UCSD-AML1 (cell line): ENCODE measurements around the gene CELF4.

Experiments used
- DNase-seq: peaks from one replicate; lab custom pipeline; 2025; ENCODE audit not compliant: unreplicated experiment; lab: John Stamatoyannopoulos, UW

The CELF4 gene

GRCh38 chr18:37330173-37330572 is 235.4 kb downstream of the CELF4 start:
- no peak for DNase-seq

GRCh38 chr18:37328946-37329719 is 236.5 kb downstream of the CELF4 start:
- no peak for DNase-seq

DNA sequence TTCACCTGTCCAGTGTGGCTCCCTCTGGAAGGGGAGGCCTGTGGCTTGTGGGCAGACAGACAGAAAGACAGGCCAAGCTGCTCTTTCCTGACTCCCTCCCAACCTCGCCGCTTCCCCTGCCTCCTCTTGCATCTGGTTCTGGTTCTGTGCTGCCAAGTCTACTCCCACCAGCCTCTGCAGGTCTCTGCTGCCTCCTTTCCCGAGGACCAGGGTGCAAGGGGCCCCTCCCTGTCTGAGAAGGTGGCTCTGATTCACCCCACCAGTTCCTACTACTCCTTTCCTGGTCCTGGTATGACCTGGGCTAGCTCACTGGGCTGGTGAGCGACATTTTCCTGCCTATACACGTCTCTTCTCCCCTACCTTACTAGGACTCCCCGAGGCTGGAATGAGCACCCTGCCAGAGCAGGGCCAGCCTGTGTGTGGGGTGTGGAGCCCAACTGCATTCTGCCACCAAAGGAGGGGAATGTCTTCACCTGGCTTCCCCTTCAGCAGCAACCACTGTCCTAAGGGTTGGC is 238.5 kb downstream of the CELF4 start:
- no peak for DNase-seq

DNA sequence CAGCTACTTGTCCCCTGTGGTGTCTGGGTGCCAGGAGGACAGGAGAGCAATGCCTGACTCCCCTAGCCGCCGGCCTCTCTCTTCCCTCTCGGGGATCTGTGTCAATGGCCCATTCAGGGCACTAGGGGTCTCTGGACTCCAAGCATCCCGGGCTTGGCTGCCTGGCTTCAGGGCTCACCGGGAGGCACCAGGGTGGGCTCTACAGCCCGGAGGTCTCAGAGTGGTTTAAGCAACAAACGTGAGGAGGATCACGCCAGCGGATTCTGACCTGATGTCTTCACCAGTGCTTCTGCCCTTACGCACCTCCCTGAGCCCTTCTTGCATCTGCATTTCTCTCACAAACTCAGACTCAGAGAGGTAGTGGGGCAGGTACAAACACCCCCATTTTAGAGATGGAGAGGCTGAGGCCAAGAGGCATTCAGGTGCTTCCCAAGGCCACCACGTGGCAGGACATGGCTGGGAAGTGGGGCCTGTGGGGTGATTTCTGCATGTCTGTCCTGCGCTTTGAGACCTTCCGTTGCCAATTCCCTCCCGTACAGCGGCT is 243.0 kb downstream of the CELF4 start:
- DNase-seq, result peak; percentile 25

DNA sequence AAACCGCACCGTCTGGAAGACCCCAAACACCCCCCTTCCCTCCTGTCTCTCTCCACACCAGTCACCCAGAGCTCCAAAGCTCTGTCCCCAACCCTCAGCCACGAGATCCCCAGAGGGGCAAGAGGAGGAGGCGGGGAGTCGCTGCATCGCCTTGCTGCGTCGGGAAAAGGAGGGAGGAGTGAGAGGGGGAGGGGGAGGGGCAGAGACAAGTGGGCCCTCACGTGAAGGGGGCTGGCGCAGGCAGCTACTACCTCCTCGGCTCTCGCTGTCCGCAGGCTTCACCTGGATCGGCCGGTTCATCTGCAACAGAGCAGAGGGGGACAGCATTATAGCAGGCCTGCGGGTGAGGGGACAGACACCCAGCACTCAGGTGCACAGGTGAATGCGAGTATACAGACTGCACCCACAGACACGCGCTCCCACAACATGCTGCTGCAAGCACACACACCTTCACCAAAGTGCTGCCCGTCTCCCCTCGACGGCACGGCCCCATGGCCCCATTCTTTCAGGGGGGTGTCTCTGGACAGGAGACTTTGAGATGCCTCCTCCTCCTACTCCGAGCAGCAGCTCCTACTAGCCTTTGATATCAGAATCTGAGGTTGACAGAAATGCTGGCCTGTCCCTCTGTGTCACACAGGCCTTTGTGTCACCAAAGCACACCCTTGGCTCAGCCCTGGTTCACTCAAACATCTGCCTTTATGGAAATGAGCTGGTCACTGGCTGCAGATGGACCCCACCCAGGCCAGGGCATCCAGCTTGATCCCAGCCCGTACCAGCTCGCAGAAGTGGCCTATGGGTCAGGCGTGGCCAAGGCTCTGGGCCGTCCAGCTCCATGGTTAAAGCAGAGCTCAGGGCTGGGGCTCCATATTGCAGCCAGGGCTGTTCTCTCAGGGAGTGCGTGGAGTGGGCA is 243.8 kb downstream of the CELF4 start:
- DNase-seq, result no peak

DNA sequence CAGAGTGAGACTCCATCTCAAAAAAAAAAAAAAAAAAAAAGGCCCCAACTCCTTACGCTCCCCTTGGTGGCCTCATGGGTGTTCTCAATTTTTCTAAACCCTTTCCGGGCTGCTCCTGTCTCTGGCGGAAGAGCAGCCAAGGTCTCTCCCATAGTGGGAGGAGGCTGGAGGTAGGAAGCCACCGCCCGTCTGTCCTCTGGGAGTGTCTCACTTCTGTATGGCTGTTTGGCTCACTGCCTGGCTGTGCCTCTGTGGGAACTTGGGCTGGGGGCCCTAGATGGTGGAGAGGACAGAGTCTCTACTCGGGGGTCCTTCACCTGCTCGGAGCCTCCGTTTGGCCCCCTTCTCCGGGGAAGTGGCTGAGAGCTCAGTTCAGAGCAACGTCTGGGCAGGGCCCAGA is 245.3 kb downstream of the CELF4 start:
- DNase-seq, result no peak

DNA sequence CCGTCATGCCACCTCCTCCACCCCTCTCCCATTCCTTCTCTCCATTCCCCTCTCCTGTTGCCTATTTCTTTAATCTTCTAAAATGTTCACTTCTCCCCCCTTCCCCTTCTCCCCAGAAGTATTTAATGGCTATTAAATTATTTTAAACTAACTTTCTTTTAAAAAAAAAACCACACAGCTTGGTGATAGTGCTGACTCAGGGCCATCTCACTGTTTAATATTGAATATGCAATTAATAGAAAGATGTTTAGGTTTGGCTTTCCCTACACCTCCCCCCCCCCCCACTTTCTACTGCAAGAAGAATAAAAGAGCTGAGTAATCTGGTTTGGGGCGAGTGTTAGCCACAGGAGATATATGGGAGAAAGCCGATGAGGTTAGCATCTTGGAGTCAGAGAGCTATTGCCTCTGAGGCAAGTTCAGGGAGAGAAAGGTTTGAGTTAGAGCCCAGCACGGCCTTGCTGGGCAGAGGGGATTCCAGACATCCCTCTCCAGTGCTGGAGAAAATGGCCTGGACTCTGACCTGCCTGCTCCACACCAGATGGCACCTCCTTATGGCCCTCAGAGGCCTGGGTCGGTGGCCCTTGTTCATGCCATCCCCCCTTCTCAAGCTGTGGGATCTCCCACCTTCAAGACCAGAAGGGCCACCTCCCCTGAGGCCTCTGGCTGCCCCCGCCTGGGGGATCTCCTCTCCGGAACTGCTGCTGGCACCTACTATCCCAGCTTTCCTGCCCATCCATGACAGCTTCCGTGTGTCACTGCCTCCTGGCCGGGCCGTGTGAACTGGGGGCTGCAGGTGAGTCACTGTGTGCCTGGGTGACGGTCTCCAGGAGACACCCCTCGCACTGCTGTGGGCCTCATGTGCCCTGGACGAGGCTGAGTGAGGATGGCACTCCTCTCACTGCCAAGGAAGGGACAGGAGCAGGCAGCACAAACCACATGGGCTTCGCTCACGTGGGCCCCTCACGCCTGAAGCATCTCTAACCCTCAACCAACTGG is 246.9 kb downstream of the CELF4 start:
- no peak for DNase-seq

- DNase-seq, result no peak
Measured at GRCh38 chr18:37317486-37317885, 248.1 kb downstream of the CELF4 start.

DNA sequence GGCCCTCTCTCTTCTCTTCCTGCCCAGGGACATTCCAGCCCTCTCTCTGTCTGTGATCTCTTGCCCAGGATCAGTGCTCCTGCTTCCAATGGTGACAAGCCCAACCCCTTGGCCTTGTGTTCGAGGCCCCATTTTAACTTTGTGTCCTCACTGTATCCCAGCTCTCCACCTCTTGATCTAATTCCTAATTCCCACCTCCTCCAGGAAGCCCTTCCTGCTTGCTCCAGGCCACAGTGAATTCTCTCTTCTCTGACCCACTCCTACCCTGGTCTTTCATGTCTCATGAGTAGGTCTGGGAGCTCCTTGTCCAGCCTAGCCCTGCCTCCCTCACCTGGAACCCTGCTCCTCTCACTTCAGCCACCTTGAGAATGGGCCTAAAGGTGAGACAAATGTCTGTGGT is 249.1 kb downstream of the CELF4 start:
- no peak for DNase-seq

DNA sequence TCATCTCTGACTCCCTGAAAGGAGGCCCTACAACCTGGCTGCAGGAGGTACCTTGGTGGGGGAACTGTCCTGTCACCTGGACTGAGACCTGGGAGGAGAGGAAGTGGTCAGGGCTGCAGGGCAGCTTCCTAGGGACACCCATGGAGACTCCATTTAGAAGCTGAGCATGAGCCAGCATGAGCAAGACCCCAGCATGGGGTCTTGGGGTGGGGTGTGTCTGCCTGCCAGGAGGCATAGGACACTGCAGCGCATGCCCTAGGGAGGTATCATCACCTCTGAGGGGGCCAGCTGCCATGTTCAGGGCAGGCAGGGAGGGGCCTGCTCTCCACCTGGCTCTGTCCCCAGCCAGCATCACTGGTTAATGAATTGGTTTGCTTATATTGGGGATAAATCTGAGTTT is 249.7 kb downstream of the CELF4 start:
- no peak for DNase-seq

GRCh38 chr18:37314534-37314933 is 251.1 kb downstream of the CELF4 start:
- DNase-seq, result no peak

DNA sequence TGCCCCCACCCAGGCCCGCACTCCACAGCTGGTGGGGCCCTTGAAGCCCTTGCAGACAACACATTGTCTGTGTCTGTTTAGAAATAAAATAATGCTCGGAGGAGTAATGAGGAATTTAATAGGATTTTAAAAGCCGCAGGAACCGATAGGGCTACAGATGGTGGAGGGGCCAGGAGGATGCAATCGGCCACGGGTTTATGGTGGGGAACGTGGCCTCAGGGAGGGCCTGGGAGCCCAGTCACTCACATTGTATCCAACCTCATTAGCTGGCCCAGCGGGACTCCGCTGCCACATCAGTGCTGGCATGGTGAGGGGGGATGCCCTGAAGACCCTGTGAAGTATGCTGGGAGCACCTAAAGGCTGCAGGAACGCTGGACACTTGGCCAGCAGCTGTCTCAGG is 252.0 kb downstream of the CELF4 start:
- no peak for DNase-seq

GRCh38 chr18:37309861-37310260 is 255.7 kb downstream of the CELF4 start:
- no peak for DNase-seq

GRCh38 chr18:37309059-37309458 is 256.5 kb downstream of the CELF4 start:
- no peak for DNase-seq

DNA sequence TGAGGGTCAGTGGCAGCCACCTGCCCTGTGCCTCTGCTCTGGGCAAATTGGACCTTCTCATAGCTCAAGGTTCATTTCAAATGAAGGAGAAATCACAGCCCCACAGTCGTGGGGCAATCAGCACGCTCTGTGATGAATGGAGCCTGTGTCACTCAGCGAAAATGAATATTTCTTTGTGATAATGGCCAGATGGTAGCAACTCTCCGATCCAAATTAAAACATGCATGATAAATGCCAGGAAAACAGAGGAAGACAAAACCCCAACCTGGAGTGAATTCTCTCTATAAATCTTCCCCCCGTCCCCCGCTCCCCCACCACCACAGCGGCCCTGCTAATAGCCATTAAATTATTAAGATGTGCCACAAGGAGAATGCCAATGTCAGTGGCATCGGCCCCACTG is 258.4 kb downstream of the CELF4 start:
- DNase-seq, result no peak

- DNase-seq, result no peak
Measured at GRCh38 chr18:37306432-37306831, 259.2 kb downstream of the CELF4 start.

- DNase-seq, result no peak
Measured at GRCh38 chr18:37305066-37305465, 260.5 kb downstream of the CELF4 start.

GRCh38 chr18:37304012-37304680 is 261.5 kb downstream of the CELF4 start:
- no peak for DNase-seq

- no peak for DNase-seq
Measured at GRCh38 chr18:37303009-37303408, 262.6 kb downstream of the CELF4 start.

DNA sequence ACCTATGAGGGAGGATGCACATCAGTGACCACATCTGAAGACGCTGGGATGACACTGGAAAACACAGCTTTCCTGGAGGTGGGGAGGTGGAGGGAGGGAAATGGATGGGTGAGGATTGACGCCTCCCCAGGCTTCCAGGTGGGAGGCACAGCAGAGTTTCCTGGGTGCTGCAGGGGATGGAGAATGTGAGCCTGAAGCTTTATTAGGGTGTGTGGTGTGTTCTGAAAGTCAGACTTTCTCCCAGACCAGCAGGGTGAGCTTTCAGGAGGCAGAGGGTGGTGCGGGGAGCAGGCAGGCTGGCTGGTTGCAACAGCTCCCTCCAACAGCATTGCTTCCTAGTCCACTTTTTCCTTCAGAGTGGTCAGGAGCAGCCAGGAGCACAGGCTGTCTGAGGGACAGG is 263.1 kb downstream of the CELF4 start:
- DNase-seq, result no peak
